K562 (cell line): ENCODE measurements around the gene TUBA3C. TPM values are rescaled to one million over a fixed set of nuclear protein-coding genes. Genes with fewer than 3 reads are reported as not detected.

ENCODE experiments used
- ATAC-seq: fragments of 200-7000 bp; cut with Tn5 transposase; 3 replicates; pipeline ENCODE4 v1.9.1; 2020; ENCODE audit warnings: moderate library complexity
- BruUV-seq: library from RNA; stranded (reverse); fragments of 400-500 nt; replicated peaks from 2 replicates; lab custom pipeline; 2021; lab: Mats Ljungman, UMichigan
- CTCF ChIA-PET: fragments of 300-600 bp; formaldehyde crosslinking; extraction: SDS; loops from one replicate; lab custom pipeline; 2021; ENCODE audit warnings: low intra/inter-chr PET ratio; lab: Yijun Ruan, JAX
- POLR2A ChIA-PET: fragments of 300-600, 350-650 bp; sonication (Branson Sonifier 250); formaldehyde crosslinking; extraction: SDS; loops from one replicate; lab custom pipeline; 2021; ENCODE audit warnings: antibody characterized with exemption, inconsistent platforms; lab: Yijun Ruan, JAX
- DNase-seq, 4 experiments: peaks; one replicate each; pipeline versions ENCODE4 v3.0.0 to v3.0.0-alpha.2; 2011 to 2018; ENCODE audit warnings: low spot score in 3 of 4, mixed read lengths in 3 of 4; ENCODE audit errors: extremely low read depth in 1 of 4
- FAIRE-seq: peaks from 2 replicates; lab custom pipeline; 2011; peaks lifted over from hg19 to GRCh38; lab: Jason Lieb, UNC
- H2AFZ ChIP-seq: 2 replicates; pipeline ENCODE4 v1.6.0; 2011; ENCODE audit warnings: low read depth, low read length, control low read depth, inconsistent platforms
- H3K27ac ChIP-seq: fragments of 200-600 bp; 3 replicates; pipeline ENCODE4 v1.8.0; 2011; ENCODE audit warnings: low read depth, mild to moderate bottlenecking, control low read depth, inconsistent platforms, low read length, moderate library complexity, mixed read lengths; ENCODE audit errors: extremely low read depth
- H3K27me3 ChIP-seq, 2 experiments: fragments of 300-600 bp in 1 of 2; 2 replicates in 1 of 2; 3 replicates in 1 of 2; pipeline versions ENCODE4 v1.6.0 to v1.8.0; 2011; ENCODE audit warnings: inconsistent platforms in 2 of 2, low read length in 2 of 2, mild to moderate bottlenecking in 1 of 2, mixed read lengths in 1 of 2, moderate library complexity in 1 of 2; ENCODE audit not compliant: control insufficient read depth in 2 of 2, insufficient read depth in 2 of 2
- H3K36me3 ChIP-seq: fragments of 300-600 bp; 3 replicates; pipeline ENCODE4 v1.8.0; 2011; ENCODE audit warnings: mild to moderate bottlenecking, low read length, inconsistent platforms; ENCODE audit not compliant: control insufficient read depth, insufficient read depth
- H3K4me1 ChIP-seq, 2 experiments: fragments of 200-600 bp in 1 of 2; replicated peaks in 1 of 2; 2 replicates in 1 of 2; 3 replicates in 1 of 2; pipeline versions ENCODE4 v1.5.1 to v1.8.0; 2011; ENCODE audit warnings: inconsistent platforms in 2 of 2, low read length in 2 of 2, mild to moderate bottlenecking in 1 of 2, mixed read lengths in 1 of 2, moderate library complexity in 1 of 2; ENCODE audit not compliant: control insufficient read depth in 2 of 2, insufficient read depth in 2 of 2
- H3K4me2 ChIP-seq: 2 replicates; pipeline ENCODE4 v1.6.1; 2011; ENCODE audit warnings: low read length, control low read depth, inconsistent platforms, mixed read lengths; ENCODE audit not compliant: insufficient read depth
- H3K4me3 ChIP-seq: fragments of 200-600 bp; sonication (generic), shearing (Covaris generic); 2 replicates; pipeline ENCODE4 v1.5.1; 2016; ENCODE audit warnings: control low read depth, inconsistent platforms
- H3K79me2 ChIP-seq: fragments of 200-600 bp; 3 replicates; pipeline ENCODE4 v1.8.0; 2011; ENCODE audit warnings: low read length, inconsistent platforms; ENCODE audit not compliant: control insufficient read depth, insufficient read depth
- H3K9ac ChIP-seq, 2 experiments: 2 replicates each; pipeline versions ENCODE4 v1.6.0 to v1.6.1; 2011; ENCODE audit warnings: low read depth in 2 of 2, low read length in 2 of 2, control low read depth in 1 of 2, inconsistent platforms in 1 of 2, mild to moderate bottlenecking in 1 of 2, mixed read lengths in 1 of 2; ENCODE audit not compliant: insufficient read depth in 1 of 2
- H3K9me1 ChIP-seq: one replicate; pipeline ENCODE4 v1.6.0; 2011; ENCODE audit warnings: inconsistent platforms, mild to moderate bottlenecking, low read length, moderate library complexity; ENCODE audit not compliant: control insufficient read depth, insufficient read depth
- H3K9me3 ChIP-seq: replicated peaks from 2 replicates; pipeline ENCODE4 v1.5.1; 2011; ENCODE audit warnings: low read depth, low read length, inconsistent platforms; ENCODE audit not compliant: control insufficient read depth, insufficient read depth
- H4K20me1 ChIP-seq: replicated peaks from 2 replicates; pipeline ENCODE4 v1.6.1; 2011; ENCODE audit warnings: low read length, inconsistent platforms, mixed read lengths; ENCODE audit not compliant: control insufficient read depth, insufficient read depth
- EP400 ChIP-seq: fragments of 450-650 bp; IDR thresholded peaks from 2 replicates; pipeline ENCODE4 v1.6.1; 2017; ENCODE audit warnings: antibody characterized with exemption, mild to moderate bottlenecking, moderate library complexity
- MAX ChIP-seq: sonication (generic); formaldehyde crosslinking; IDR thresholded peaks from 2 replicates; pipeline ENCODE4 v1.9.0; 2022; ENCODE audit warnings: mild to moderate bottlenecking, missing genetic modification reagents
- MED1 ChIP-seq: sonication (generic); formaldehyde crosslinking; IDR thresholded peaks from 2 replicates; pipeline ENCODE4 v1.8.1; 2023; ENCODE audit warnings: missing genetic modification reagents, borderline replicate concordance
- PPARD ChIP-seq: fragments of 250-450 bp; sonication (Bioruptor Pico); IDR thresholded peaks from 2 replicates; pipeline ENCODE4 v1.8.0; 2022; ENCODE audit warnings: inconsistent platforms, mild to moderate bottlenecking, moderate library complexity
- ZNF512 ChIP-seq: IDR thresholded peaks from 2 replicates; pipeline ENCODE4 v1.6.1; 2016; ENCODE audit warnings: missing genetic modification characterization, missing compliant biosample characterization
- ZNF668 ChIP-seq: fragments of 250-450 bp; sonication (Bioruptor Pico); IDR thresholded peaks from 2 replicates; pipeline ENCODE4 v1.8.0; 2022; ENCODE audit warnings: mild to moderate bottlenecking, inconsistent platforms
- WGBS: fragments of 100-300 bp; shearing (Covaris generic); methylation state at CpG from one replicate; pipeline ENCODE4 v1.1.6; 2016; ENCODE audit warnings: low coverage, mixed read lengths; ENCODE audit not compliant: insufficient coverage; ENCODE audit errors: missing lambda C conversion rate; 5-methylcytosine and 5-hydroxymethylcytosine counted together
- in situ Hi-C: fragments of 300-500 bp; cut with MboI; formaldehyde crosslinking; loops from 4 replicates; pipeline ENCODE4 v1.15.0; 2018; ENCODE audit warnings: inconsistent platforms, mixed read lengths
- intact Hi-C: fragments of 100-400 bp; cut with micrococcal nuclease; formaldehyde crosslinking; loops from 2 replicates; pipeline ENCODE4 v1.14.2; 2022
- polyA plus RNA-seq, 8 experiments: library from polyadenylated mRNA; depleted of rRNA in 4 of 8; stranded (reverse) in 5 of 8; unstranded in 3 of 8; fragments of >200 nt; fragmentation: Nextera tagmentation in 2 of 8; fragmentation: Illumina TruSeq in 1 of 8; extraction: Ambion mirVana in 2 of 8; extraction: Trizol in 1 of 8; gene quantifications; 2 replicates each; pipeline versions ENCODE4 v1.2.1 to v1.2.3, GENCODE V29; 2011 to 2014; ENCODE audit warnings: inconsistent platforms in 1 of 8, missing spikeins in 1 of 8
- total RNA-seq, 7 experiments: library from RNA; depleted of rRNA in 6 of 7; stranded (reverse); fragments of >200 nt in 6 of 7; fragmentation: Illumina TruSeq in 2 of 7; extraction: Trizol in 2 of 7; gene quantifications; 2 replicates each; pipeline versions ENCODE4 v1.2.1 to v1.2.3, GENCODE V29; 2011 to 2021; ENCODE audit warnings: low replicate concordance in 1 of 7
- TF ChIP-seq, protein P1 (sequence below): sonication (generic); formaldehyde crosslinking; IDR thresholded peaks from 2 replicates; pipeline ENCODE4 v1.8.1; 2022; ENCODE audit warnings: missing genetic modification reagents
- TF ChIP-seq, protein P2 (sequence below): fragments of 250-450 bp; sonication (Bioruptor Pico); IDR thresholded peaks from 2 replicates; pipeline ENCODE4 v1.5.0; 2020; ENCODE audit warnings: mild to moderate bottlenecking

The TUBA3C gene
- total and polyA plus RNA-seq, 9 of the 15 experiments (the other 6 are each of a cell fraction or from before 2014, with no cell fraction given): 0.10 to 4.2 (median 2.2) TPM

DNA sequence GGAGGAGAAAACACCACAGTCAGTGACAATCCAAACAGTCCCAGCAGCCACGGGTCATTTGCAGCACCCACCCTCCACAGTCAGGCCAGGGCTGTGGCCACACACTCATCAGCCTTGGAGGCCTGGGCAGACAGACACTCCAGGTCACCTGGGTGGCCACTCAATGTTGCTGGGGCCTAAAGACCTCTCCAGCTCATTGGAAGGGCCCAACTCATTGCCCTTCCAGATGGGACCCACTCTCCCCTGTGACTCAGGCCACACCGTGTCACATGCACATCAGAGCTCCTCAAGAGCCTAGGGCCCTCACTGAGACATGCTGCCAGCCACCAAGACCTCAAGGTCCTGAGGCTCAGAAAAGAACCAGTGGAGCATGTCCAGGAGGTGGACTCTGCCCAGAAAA, 22.4 kb downstream of the TUBA3C start:
- intact Hi-C loops (no loop called here), in situ Hi-C loops (no loop called here)
- Histone ChIP-seq H3K9me3 (no peaks in the 10 kb centered on the region), H3K4me1 (0 out of 5 replicates have a peak, but pooled peaks cover 0 to under 1% of the 10 kb centered on the region in 2 experiments), H3K36me3 (no peaks in the 10 kb centered on the region), H3K79me2 (no peaks in the 10 kb centered on the region), H3K4me2 (no peak overlapping the region), H3K27ac (no peak overlapping the region), H3K9me1 (no peaks in the 10 kb centered on the region), H2AFZ (no peak overlapping the region), H3K27me3 (no peaks in the 10 kb centered on the region), H4K20me1 (no peaks in the 10 kb centered on the region), H3K4me3 (no peak overlapping the region), H3K9ac (no peak overlapping the region)
- FAIRE-seq: no peak
- ChIA-PET CTCF (no interaction called here), POLR2A (no interaction called here)
- TF ChIP-seq PPARD (CRISPR knock-in tag): no peak
- TF ChIP-seq ZNF668 (CRISPR knock-in tag): no peak
- no peak for TF ChIP-seq MAX (CRISPR knock-in tag)
- TF ChIP-seq, protein P1, sequence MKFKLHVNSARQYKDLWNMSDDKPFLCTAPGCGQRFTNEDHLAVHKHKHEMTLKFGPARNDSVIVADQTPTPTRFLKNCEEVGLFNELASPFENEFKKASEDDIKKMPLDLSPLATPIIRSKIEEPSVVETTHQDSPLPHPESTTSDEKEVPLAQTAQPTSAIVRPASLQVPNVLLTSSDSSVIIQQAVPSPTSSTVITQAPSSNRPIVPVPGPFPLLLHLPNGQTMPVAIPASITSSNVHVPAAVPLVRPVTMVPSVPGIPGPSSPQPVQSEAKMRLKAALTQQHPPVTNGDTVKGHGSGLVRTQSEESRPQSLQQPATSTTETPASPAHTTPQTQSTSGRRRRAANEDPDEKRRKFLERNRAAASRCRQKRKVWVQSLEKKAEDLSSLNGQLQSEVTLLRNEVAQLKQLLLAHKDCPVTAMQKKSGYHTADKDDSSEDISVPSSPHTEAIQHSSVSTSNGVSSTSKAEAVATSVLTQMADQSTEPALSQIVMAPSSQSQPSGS (CRISPR knock-in tag): no peak
- TF ChIP-seq, protein P2, sequence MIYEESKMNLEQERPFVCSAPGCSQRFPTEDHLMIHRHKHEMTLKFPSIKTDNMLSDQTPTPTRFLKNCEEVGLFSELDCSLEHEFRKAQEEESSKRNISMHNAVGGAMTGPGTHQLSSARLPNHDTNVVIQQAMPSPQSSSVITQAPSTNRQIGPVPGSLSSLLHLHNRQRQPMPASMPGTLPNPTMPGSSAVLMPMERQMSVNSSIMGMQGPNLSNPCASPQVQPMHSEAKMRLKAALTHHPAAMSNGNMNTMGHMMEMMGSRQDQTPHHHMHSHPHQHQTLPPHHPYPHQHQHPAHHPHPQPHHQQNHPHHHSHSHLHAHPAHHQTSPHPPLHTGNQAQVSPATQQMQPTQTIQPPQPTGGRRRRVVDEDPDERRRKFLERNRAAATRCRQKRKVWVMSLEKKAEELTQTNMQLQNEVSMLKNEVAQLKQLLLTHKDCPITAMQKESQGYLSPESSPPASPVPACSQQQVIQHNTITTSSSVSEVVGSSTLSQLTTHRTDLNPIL (CRISPR knock-in tag): no peak
- TF ChIP-seq EP400: no peak
- TF ChIP-seq ZNF512: no peak
- TF ChIP-seq MED1 (CRISPR knock-in tag): no peak
- BruUV-seq: no TSS peak
- no peak for ATAC-seq
- DNase-seq: no peak
- 0% methylated on average over 2 of the region's 2 CpGs for WGBS
